ENCODE measurements around the gene BICRA.

DNA sequence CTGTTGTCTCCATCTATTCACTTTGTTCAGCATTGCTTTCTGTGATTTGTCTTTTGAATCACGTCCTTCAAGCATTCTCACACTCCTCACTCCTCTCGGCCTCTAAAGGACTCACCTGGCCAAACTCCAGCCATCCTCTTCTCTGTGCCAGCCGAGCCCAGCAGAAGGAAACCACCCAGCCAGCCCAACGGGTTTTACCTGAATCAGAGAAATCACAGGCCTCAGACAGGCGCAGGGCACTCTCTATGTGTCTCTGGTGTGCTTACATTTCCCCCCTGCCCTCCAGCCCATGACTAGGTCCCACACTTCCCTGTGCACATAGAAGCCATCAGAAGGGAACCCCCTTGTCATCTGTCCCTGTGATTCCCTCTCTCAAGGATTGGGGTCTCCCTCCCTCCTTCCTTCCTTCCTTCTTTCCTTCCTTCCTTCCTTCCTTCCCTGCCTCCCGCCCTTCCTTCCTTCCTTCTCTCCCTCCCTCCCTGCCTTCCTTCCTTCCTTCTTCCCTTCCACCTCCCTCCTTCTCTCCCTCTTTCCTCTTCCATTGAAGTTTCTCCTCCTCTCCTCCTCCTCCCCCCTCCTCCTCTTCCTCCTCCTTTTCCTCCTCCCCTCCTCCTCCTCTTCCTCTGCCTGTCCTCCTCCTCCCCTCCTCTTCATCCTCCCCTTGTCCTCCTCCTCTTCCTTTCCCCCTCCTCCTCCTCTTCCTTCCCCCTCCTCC, 27.2 kb upstream of the BICRA start:
- no peak for TF ChIP-seq EZH2 (IDR thresholded peaks at IDR 0.05; ENCODE audit: borderline replicate concordance, insufficient read depth, low read depth, low read length, poor library complexity, severe bottlenecking)
- TF ChIP-seq, protein P1, sequence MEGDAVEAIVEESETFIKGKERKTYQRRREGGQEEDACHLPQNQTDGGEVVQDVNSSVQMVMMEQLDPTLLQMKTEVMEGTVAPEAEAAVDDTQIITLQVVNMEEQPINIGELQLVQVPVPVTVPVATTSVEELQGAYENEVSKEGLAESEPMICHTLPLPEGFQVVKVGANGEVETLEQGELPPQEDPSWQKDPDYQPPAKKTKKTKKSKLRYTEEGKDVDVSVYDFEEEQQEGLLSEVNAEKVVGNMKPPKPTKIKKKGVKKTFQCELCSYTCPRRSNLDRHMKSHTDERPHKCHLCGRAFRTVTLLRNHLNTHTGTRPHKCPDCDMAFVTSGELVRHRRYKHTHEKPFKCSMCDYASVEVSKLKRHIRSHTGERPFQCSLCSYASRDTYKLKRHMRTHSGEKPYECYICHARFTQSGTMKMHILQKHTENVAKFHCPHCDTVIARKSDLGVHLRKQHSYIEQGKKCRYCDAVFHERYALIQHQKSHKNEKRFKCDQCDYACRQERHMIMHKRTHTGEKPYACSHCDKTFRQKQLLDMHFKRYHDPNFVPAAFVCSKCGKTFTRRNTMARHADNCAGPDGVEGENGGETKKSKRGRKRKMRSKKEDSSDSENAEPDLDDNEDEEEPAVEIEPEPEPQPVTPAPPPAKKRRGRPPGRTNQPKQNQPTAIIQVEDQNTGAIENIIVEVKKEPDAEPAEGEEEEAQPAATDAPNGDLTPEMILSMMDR (IDR thresholded peaks at IDR 0.05): no peak
